ENCODE results near the gene PTPN6. TPM values are rescaled to one million over a fixed set of nuclear protein-coding genes. Genes with fewer than 3 reads are reported as not detected.

Gene PTPN6
- total RNA-seq, 1 donor from 2014 or later, result 267 TPM

- intact Hi-C loops (cut with micrococcal nuclease), result no loop called here
Measured at GRCh38 chr12:6963791-6964413, 12.7 kb downstream of the PTPN6 start.

GRCh38 chr12:6964605-6965025 is 13.5 kb downstream of the PTPN6 start:
- intact Hi-C loops (cut with micrococcal nuclease), result loop anchor here (1.0 kb wide), 3 partner anchors 20 to 95 kb away; partner anchors contain the start of gene C12orf57

GRCh38 chr12:6965026-6965661 is 14.0 kb downstream of the PTPN6 start:
- intact Hi-C loops (cut with micrococcal nuclease), result loop anchor here (1.0 kb wide), 3 partner anchors 21 to 96 kb away; partner anchors contain the start of gene C12orf57

- intact Hi-C loops (cut with micrococcal nuclease), result loop anchor here (1.0 kb wide), 3 partner anchors 21 to 96 kb away; partner anchors contain the start of gene C12orf57
Measured at GRCh38 chr12:6965714-6966113, 14.6 kb downstream of the PTPN6 start.

GRCh38 chr12:6966351-6966750 is 15.2 kb downstream of the PTPN6 start:
- intact Hi-C loops (cut with micrococcal nuclease), result no loop called here

GRCh38 chr12:6967651-6968100 is 16.5 kb downstream of the PTPN6 start:
- intact Hi-C loops (cut with micrococcal nuclease), result no loop called here

GRCh38 chr12:6968426-6968825 is 17.3 kb downstream of the PTPN6 start:
- intact Hi-C loops (cut with micrococcal nuclease), result no loop called here

GRCh38 chr12:6970096-6970527 is 19.0 kb downstream of the PTPN6 start:
- intact Hi-C loops (cut with micrococcal nuclease), result loop anchor here (1.0 to 5.0 kb wide), 8 partner anchors 26 to 307 kb away; partner anchors contain the start of genes C12orf57, C1R, ING4 and LPCAT3

GRCh38 chr12:6974180-6974579 is 23.0 kb downstream of the PTPN6 start:
- intact Hi-C loops (cut with micrococcal nuclease), result loop anchor here (5.0 kb wide), 1 partner anchor 118 kb away; the partner anchor contains the start of gene C1R

- intact Hi-C loops (cut with micrococcal nuclease), result no loop called here
Measured at GRCh38 chr12:6975297-6976032, 24.3 kb downstream of the PTPN6 start.

GRCh38 chr12:6977653-6978052 is 26.5 kb downstream of the PTPN6 start:
- intact Hi-C loops (cut with micrococcal nuclease), result no loop called here

GRCh38 chr12:6978188-6978587 is 27.0 kb downstream of the PTPN6 start:
- intact Hi-C loops (cut with micrococcal nuclease), result no loop called here

- intact Hi-C loops (cut with micrococcal nuclease), result no loop called here
Measured at GRCh38 chr12:6978611-6979011, 27.5 kb downstream of the PTPN6 start.

- intact Hi-C loops (cut with micrococcal nuclease), result no loop called here
Measured at GRCh38 chr12:6979021-6979420, 27.9 kb downstream of the PTPN6 start.

- intact Hi-C loops (cut with micrococcal nuclease), result no loop called here
Measured at GRCh38 chr12:6979453-6979852, 28.3 kb downstream of the PTPN6 start.

- intact Hi-C loops (cut with micrococcal nuclease), result no loop called here
Measured at GRCh38 chr12:6980075-6980474, 28.9 kb downstream of the PTPN6 start.

GRCh38 chr12:6980740-6981139 is 29.6 kb downstream of the PTPN6 start:
- intact Hi-C loops (cut with micrococcal nuclease), result no loop called here

- intact Hi-C loops (cut with micrococcal nuclease), result no loop called here
Measured at GRCh38 chr12:6981152-6982052, 30.2 kb downstream of the PTPN6 start.

GRCh38 chr12:6982532-6982931 is 31.4 kb downstream of the PTPN6 start:
- intact Hi-C loops (cut with micrococcal nuclease), result no loop called here

GRCh38 chr12:6987956-6988553 is 36.9 kb downstream of the PTPN6 start:
- intact Hi-C loops (cut with micrococcal nuclease), result no loop called here

Data from T-helper 2 cell treated with Interferon-gamma antibody and Interleukin-4, amounts not matched to agents 100 ng/mL and 5 ng/mL, for 36 hours (primary cell).